ENCODE measurements around the gene C10orf67.
"Not testable (repeated sequence)": the region's sequence is repeated elsewhere in the genome, so short reads cannot be mapped to it uniquely, and the experiment has no call there.

The C10orf67 gene

DNA sequence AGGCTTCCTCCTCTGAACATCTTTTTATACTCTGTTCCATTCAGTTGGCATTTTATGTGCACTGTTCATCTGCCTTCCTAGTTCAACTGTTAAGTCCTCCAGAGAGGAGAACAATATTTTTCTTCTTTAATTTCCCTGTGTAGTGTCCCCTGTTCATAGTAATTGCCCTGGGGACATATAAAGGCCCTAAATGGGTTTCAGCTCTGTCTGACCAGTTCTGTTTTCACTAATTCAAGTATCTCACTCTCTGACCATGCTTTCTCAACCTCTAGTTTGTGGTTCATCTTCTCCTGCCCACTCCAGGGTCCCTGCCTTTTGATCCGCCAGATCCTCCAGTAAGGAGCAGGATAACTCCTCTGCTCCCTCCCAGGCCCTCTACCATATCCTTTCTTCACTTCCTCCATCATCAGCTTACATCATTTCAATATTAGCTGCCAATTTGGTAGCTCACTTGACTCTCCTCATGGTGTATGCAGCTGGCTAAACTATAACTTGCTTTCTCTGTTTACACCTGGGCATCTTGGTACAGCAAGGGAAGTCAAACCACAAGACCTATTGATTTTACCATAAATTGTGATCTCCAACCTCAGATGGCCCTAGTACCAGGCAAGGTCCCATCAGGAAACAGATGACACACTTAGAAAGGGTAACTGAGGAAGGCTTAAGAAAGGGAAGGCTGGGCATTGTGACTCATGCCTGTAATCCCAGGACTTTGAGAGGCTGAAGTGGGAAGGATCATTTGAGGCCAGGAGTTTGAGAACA, 17.7 kb upstream of the C10orf67 start:
- H3K27ac ChIP-seq (ENCODE audit: low read depth, low read length) = no peak overlapping the region
- 92% methylated on average over 1 of the region's 1 CpG for WGBS
- no peaks in the 10 kb centered on the region for H3K4me1 ChIP-seq (ENCODE audit: insufficient read depth, low read length)
- H3K27me3 ChIP-seq (ENCODE audit: insufficient read depth, low read length) = no peaks in the 10 kb centered on the region
- H3K36me3 ChIP-seq (ENCODE audit: insufficient read depth, low read length) = no peaks in the 10 kb centered on the region
- no peaks in the 10 kb centered on the region for H3K9me3 ChIP-seq (ENCODE audit: insufficient read depth, low read depth, low read length)
- no peak overlapping the region for H3K9ac ChIP-seq (ENCODE audit: low read depth, low read length)
- no peak overlapping the region for H3K4me3 ChIP-seq (ENCODE audit: low read length)

DNA sequence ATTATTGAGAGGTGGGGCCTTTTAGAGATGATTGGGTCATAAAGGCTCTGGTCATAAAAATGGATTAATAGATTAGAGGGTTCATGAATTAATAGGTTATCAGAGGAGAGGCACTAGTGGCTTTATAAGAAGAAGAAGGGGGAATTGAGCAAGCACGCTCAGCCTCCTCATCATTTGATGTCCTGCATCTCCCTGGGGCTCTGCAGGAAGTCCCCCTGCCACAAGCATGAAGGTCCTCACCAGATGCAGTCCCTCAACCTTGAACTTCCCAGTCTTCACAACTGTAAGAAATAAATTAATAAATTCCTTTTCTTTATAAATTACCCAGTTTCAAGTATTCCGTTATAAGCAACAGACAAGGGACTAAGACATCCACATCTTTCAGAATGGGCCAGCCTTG, 17.1 kb upstream of the C10orf67 start:
- no peak overlapping the region for H3K9ac ChIP-seq (ENCODE audit: low read depth, low read length)
- H3K36me3 ChIP-seq (ENCODE audit: insufficient read depth, low read length) = no peaks in the 10 kb centered on the region
- 94% methylated on average over 2 of the region's 2 CpGs for whole genome bisulfite sequencing
- H3K27me3 ChIP-seq (ENCODE audit: insufficient read depth, low read length) = no peaks in the 10 kb centered on the region
- no peaks in the 10 kb centered on the region for H3K9me3 ChIP-seq (ENCODE audit: insufficient read depth, low read depth, low read length)
- no peaks in the 10 kb centered on the region for H3K4me1 ChIP-seq (ENCODE audit: insufficient read depth, low read length)
- no peak overlapping the region for H3K4me3 ChIP-seq (ENCODE audit: low read length)
- H3K27ac ChIP-seq (ENCODE audit: low read depth, low read length) = no peak overlapping the region

DNA sequence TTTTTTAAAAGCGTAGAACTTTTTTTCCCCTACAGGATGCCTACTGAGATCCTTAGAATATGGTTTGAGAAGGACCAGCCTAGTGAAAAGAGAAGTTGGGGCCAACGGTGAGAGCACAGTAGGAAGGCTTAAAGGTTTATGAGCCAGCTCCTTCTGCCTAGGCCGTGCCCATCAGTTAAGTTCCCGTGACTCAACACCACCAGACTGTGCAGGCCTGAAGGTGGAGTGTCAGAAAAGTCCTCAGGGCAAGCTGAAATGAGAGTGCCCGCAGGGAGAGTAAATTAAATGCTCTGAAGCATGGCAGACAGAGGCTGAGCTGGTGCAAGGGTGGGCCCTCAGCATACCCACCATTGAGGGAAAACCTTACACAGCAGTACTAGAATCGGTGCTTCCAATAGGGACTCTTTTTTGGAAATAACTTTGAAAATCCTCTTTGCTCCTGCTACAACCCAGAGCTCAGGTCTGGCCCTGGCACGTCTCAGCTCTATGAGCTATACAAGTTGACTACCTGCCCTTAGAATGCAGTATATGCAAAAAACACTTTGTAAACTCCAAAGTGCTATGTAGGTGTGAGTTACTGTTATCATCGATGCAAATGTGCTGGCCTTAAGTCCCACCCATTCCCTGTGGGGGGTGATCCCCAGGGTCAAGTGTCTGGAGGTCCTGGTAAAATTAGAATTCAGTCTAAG, 15.2 kb upstream of the C10orf67 start:
- no peaks in the 10 kb centered on the region for H3K4me1 ChIP-seq (ENCODE audit: insufficient read depth, low read length)
- H3K36me3 ChIP-seq (ENCODE audit: insufficient read depth, low read length) = no peaks in the 10 kb centered on the region
- no peak overlapping the region for H3K4me3 ChIP-seq (ENCODE audit: low read length)
- H3K9ac ChIP-seq (ENCODE audit: low read depth, low read length) = no peak overlapping the region
- no peak overlapping the region for H3K27ac ChIP-seq (ENCODE audit: low read depth, low read length)
- 91% methylated on average over 8 of the region's 8 CpGs for WGBS
- H3K9me3 ChIP-seq (ENCODE audit: insufficient read depth, low read depth, low read length) = no peaks in the 10 kb centered on the region
- H3K27me3 ChIP-seq (ENCODE audit: insufficient read depth, low read length) = no peaks in the 10 kb centered on the region

DNA sequence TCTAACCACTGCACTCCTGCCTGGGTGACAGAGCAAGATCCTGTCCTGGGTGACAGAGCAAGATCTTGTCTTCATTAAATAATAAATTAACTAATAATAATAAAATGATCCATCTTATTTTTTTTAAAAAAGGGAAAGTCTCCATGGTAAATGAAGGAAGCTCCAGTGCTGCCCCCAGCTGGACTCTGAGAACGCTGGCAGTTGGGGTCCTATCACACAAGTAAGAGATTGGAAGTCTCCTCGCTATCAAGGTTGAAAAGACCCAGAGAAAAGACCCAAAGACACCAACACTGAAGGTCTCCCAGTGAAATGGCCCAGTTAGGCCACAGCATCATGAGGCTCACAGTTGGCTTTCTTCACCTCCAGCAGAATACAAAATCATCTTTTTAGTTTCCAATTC, 13.8 kb upstream of the C10orf67 start:
- H3K9me3 ChIP-seq (ENCODE audit: insufficient read depth, low read depth, low read length) = no peaks in the 10 kb centered on the region
- no peaks in the 10 kb centered on the region for H3K36me3 ChIP-seq (ENCODE audit: insufficient read depth, low read length)
- no peak overlapping the region for H3K4me3 ChIP-seq (ENCODE audit: low read length)
- 79% methylated on average over 2 of the region's 2 CpGs for WGBS
- no peak overlapping the region for H3K27ac ChIP-seq (ENCODE audit: low read depth, low read length)
- H3K27me3 ChIP-seq (ENCODE audit: insufficient read depth, low read length) = no peaks in the 10 kb centered on the region
- H3K4me1 ChIP-seq (ENCODE audit: insufficient read depth, low read length) = no peaks in the 10 kb centered on the region
- H3K9ac ChIP-seq (ENCODE audit: low read depth, low read length) = no peak overlapping the region

DNA sequence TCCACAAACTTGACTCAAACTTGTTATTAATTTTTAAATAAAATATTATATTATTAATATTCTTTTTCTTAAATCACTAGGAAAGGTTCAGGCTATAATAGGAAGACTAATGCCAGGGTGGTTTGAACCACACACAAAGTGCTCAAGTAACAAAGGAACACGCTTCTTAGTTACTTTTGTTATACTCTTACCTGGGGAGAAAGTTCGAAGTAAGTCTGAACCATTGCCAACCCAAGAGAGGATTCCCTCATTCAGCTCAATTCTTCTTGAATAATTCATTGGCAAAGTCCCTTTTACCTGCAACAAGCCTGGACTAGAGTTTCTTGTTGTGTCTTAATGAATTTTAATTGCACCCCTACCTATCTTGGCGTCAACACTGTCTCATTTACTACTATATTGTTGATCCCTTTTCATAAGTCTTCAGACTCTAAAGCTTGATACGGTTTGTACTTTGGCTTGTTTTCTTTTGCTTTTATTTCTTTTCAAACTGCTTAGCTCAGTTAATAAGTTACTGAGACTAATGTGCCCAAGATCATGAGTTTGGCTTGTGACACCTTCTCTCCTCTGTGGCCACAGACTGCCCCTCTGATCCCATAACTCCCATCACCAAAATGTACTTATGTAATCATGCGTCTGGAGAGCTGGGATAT, 10.2 kb upstream of the C10orf67 start:
- 97% methylated on average over 5 of the region's 5 CpGs for WGBS
- no peaks in the 10 kb centered on the region for H3K4me1 ChIP-seq (ENCODE audit: insufficient read depth, low read length)

DNA sequence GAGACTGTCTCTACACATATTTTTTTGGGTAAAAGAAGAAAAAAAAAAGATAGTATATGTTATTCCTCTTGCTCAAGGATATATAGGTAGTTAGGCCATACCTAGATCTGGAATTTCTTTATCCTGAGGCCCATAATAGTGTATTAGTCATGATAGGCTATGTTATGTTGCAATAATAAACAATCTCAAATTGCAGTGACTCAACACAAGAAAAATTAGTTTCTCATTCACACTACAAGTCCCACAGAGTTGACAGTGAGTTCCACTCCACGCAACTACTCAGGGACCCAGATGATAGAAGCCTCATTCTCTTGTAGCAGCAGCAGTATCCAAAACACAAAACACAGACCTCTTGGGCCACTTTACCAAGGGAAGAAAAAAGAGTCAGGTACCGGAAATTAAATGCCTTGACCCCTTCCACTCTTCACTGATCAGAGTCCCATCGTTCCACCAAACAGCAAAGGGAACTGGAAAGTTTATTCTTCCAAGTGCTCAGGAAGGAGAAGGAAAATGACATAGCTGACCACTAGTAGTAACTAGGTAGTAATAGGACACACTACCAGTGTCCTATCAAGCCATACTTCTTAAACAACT, 7.4 kb upstream of the C10orf67 start:
- Histone ChIP-seq H3K27ac (ENCODE audit: low read depth, low read length) (no peak overlapping the region), H3K4me1 (ENCODE audit: insufficient read depth, low read length) (no peaks in the 10 kb centered on the region), H3K27me3 (ENCODE audit: insufficient read depth, low read length) (no peaks in the 10 kb centered on the region), H3K9ac (ENCODE audit: low read depth, low read length) (no peak overlapping the region), H3K36me3 (ENCODE audit: insufficient read depth, low read length) (no peaks in the 10 kb centered on the region), H3K9me3 (ENCODE audit: insufficient read depth, low read depth, low read length) (no peaks in the 10 kb centered on the region), H3K4me3 (ENCODE audit: low read length) (no peak overlapping the region)
- 93% methylated on average over 3 of the region's 3 CpGs for WGBS

More for the DNA sequence above, 10.2 kb upstream of the C10orf67 start:
- no peaks in the 10 kb centered on the region for H3K27me3 ChIP-seq (ENCODE audit: insufficient read depth, low read length)
- no peaks in the 10 kb centered on the region for H3K9me3 ChIP-seq (ENCODE audit: insufficient read depth, low read depth, low read length)
- H3K36me3 ChIP-seq (ENCODE audit: insufficient read depth, low read length) = no peaks in the 10 kb centered on the region
- H3K4me3 ChIP-seq (ENCODE audit: low read length) = no peak overlapping the region
- H3K27ac ChIP-seq (ENCODE audit: low read depth, low read length) = no peak overlapping the region
- no peak overlapping the region for H3K9ac ChIP-seq (ENCODE audit: low read depth, low read length)

DNA sequence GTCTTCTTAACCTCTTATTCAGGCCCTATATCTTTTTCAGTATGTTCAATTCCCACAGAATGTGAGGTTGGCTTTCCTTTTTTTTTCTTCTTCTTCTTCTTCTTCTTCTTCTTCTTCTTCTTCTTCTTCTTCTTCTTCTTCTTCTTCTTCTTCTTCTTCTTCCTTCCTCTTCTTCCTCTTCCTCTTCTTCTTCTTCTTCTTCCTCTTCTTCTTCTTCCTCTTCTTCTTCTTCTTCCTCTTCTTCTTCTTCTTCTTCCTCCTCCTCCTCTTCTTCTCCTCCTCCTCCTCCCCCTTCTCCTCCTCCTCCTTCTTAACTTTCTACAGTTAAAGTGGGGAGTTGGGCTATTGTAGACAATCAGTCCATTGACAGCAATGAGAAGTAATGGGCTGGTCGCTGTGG, 6.1 kb upstream of the C10orf67 start:
- H3K27ac ChIP-seq (ENCODE audit: low read depth, low read length); H3K9ac ChIP-seq (ENCODE audit: low read depth, low read length); H3K4me3 ChIP-seq (ENCODE audit: low read length); H3K36me3 ChIP-seq (ENCODE audit: insufficient read depth, low read length); H3K4me1 ChIP-seq (ENCODE audit: insufficient read depth, low read length); H3K27me3 ChIP-seq (ENCODE audit: insufficient read depth, low read length); H3K9me3 ChIP-seq (ENCODE audit: insufficient read depth, low read depth, low read length): not testable (repeated sequence)
- 87% methylated on average over 1 of the region's 1 CpG for WGBS

DNA sequence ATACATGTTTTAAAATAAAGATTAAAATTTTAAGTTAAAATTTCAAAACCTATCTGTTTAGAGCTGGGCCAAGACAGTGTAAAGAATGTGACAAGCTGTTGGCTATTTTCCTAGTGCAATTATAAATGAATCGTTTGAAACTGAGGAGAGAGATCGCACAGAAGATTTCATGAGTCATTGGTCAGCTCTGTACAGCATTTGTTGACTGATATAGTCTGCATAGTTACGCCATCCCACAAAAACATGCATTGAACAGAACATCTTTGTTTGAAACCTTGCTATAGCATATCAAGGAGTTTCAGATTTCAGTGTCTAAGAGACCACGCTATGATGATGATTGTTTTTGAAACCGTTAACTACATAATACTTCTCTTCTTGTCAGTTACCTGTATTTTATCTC, 1.3 kb upstream of the C10orf67 start:
- Histone ChIP-seq H3K4me3 (ENCODE audit: low read length) (no peak overlapping the region), H3K9ac (ENCODE audit: low read depth, low read length) (no peak overlapping the region), H3K9me3 (ENCODE audit: insufficient read depth, low read depth, low read length) (no peaks in the 10 kb centered on the region), H3K36me3 (ENCODE audit: insufficient read depth, low read length) (no peaks in the 10 kb centered on the region), H3K27ac (ENCODE audit: low read depth, low read length) (no peak overlapping the region), H3K4me1 (ENCODE audit: insufficient read depth, low read length) (peaks cover 10% of the 10 kb centered on the region), H3K27me3 (ENCODE audit: insufficient read depth, low read length) (peaks cover 38% of the 10 kb centered on the region)
- WGBS = 92% methylated on average over 5 of the region's 5 CpGs

DNA sequence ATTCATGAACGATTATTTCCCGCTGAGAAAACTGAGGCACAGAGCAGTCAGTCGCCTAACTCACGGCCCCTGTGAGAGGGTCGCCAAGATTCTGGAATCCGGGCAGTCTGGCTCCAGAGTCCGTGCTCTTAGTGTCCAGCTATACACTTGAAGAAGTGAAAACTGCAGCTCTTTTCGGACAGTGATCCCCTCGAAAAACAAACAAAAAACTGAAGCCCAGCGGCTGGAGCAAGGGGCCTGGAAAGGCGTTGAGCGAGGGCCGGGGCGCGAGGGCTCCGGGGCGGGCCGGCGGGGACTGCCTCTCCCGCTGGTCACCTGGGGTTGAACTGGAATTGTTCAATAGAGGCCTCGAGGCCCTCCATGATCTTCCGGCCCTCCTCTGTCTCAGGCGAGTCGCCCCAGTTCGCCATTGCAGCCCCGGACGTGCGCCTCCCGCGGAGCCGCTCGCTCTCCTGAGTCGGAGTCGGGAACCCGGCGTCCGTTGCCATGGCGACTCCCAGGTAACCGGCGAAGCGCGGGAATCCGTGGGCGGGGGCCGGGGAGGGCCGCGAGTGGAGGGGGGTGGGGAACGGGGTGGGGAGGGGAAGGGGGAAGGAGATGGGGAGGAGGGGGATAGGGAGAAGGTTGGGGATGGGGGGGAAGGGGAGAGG, 881 bp downstream of the C10orf67 start:
- Histone ChIP-seq H3K27me3 (ENCODE audit: insufficient read depth, low read length) (peaks cover 38% of the 10 kb centered on the region), H3K36me3 (ENCODE audit: insufficient read depth, low read length) (no peaks in the 10 kb centered on the region), H3K4me1 (ENCODE audit: insufficient read depth, low read length) (peaks cover 10% of the 10 kb centered on the region), H3K27ac (ENCODE audit: low read depth, low read length) (no peak overlapping the region), H3K9ac (ENCODE audit: low read depth, low read length) (peak overlapping the region; percentile 23), H3K4me3 (ENCODE audit: low read length) (peak overlapping the region; percentile 77), H3K9me3 (ENCODE audit: insufficient read depth, low read depth, low read length) (no peaks in the 10 kb centered on the region)
- 2% methylated on average over 41 of the region's 48 CpGs for WGBS

GRCh38 chr10:23342213-23342884, 2.2 kb downstream of the C10orf67 start:
- peaks cover 38% of the 10 kb centered on the region for H3K27me3 ChIP-seq (ENCODE audit: insufficient read depth, low read length)
- 83% methylated on average over 11 of the region's 11 CpGs for whole genome bisulfite sequencing
- H3K4me1 ChIP-seq (ENCODE audit: insufficient read depth, low read length) = peaks cover 10% of the 10 kb centered on the region
- no peaks in the 10 kb centered on the region for H3K36me3 ChIP-seq (ENCODE audit: insufficient read depth, low read length)
- H3K9ac ChIP-seq (ENCODE audit: low read depth, low read length) = no peak overlapping the region
- no peak overlapping the region for H3K4me3 ChIP-seq (ENCODE audit: low read length)
- no peaks in the 10 kb centered on the region for H3K9me3 ChIP-seq (ENCODE audit: insufficient read depth, low read depth, low read length)
- H3K27ac ChIP-seq (ENCODE audit: low read depth, low read length) = no peak overlapping the region

All from HUES64 (cell line).